HepG2 (cell line): ENCODE results near the gene ZMIZ1. TPM values are rescaled to one million over a fixed set of nuclear protein-coding genes. Genes with fewer than 3 reads are reported as not detected.
A peak's percentile ranks its signal among the peaks of the same experiment; 100 is the strongest.

ENCODE experiments used
- ATF3 ChIP-seq: sonication (generic); formaldehyde crosslinking; IDR thresholded peaks from 2 replicates; pipeline ENCODE4 v1.4.0; 2020; ENCODE audit warnings: missing genetic modification reagents
- ATF7-NPFF ChIP-seq: sonication (generic); formaldehyde crosslinking; IDR thresholded peaks from 2 replicates; pipeline ENCODE4 v1.8.1; 2023; ENCODE audit warnings: mild to moderate bottlenecking, low read depth, missing genetic modification reagents, moderate library complexity
- BHLHE40 ChIP-seq: IDR thresholded peaks from 2 replicates; pipeline ENCODE4 v1.6.1; 2011; ENCODE audit warnings: low read length, improper control_type of control experiment
- CC2D1A ChIP-seq: sonication (generic); formaldehyde crosslinking; IDR thresholded peaks from 2 replicates; pipeline ENCODE4 v1.8.1; 2023; ENCODE audit warnings: mild to moderate bottlenecking, missing genetic modification reagents
- EED ChIP-seq: sonication (generic); formaldehyde crosslinking; IDR thresholded peaks from 2 replicates; pipeline ENCODE4 v1.5.0; 2020; ENCODE audit warnings: mild to moderate bottlenecking, missing genetic modification reagents
- ELF1 ChIP-seq: sonication (generic); formaldehyde crosslinking; IDR thresholded peaks from 2 replicates; pipeline ENCODE4 v1.4.0; 2020; ENCODE audit warnings: missing genetic modification reagents
- KLF11 ChIP-seq: IDR thresholded peaks from 2 replicates; pipeline ENCODE4 v1.6.1; 2016; ENCODE audit warnings: missing compliant biosample characterization
- MAFG ChIP-seq: sonication (generic); formaldehyde crosslinking; IDR thresholded peaks from 2 replicates; pipeline ENCODE4 v1.5.1; 2020; ENCODE audit warnings: mild to moderate bottlenecking, missing genetic modification reagents
- MAZ ChIP-seq, 2 experiments: sonication (generic) in 1 of 2; formaldehyde crosslinking in 1 of 2; IDR thresholded peaks; 2 replicates each; pipeline versions ENCODE4 v1.5.0 to v1.6.1; 2012 to 2020; ENCODE audit warnings: low read depth in 2 of 2, mild to moderate bottlenecking in 2 of 2, borderline replicate concordance in 1 of 2, improper control_type of control experiment in 1 of 2, low read length in 1 of 2, missing genetic modification reagents in 1 of 2, moderate library complexity in 1 of 2
- MYPOP ChIP-seq: sonication (generic); formaldehyde crosslinking; IDR thresholded peaks from 2 replicates; pipeline ENCODE4 v1.8.1; 2023; ENCODE audit warnings: mild to moderate bottlenecking, moderate library complexity, missing genetic modification reagents
- NR0B2 ChIP-seq: sonication (generic); formaldehyde crosslinking; IDR thresholded peaks from 2 replicates; pipeline ENCODE4 v1.4.0; 2020; ENCODE audit warnings: mild to moderate bottlenecking, missing genetic modification reagents
- PHF8 ChIP-seq: sonication (generic); formaldehyde crosslinking; IDR thresholded peaks from 2 replicates; pipeline ENCODE4 v1.5.0; 2020; ENCODE audit warnings: missing genetic modification reagents
- SRSF4 ChIP-seq: fragments of 200-400 bp; formaldehyde crosslinking; IDR thresholded peaks from one replicate; pipeline ENCODE4 v1.6.1; 2018; ENCODE audit warnings: mild to moderate bottlenecking, low read depth, low read length, moderate library complexity; ENCODE audit not compliant: poor library complexity, severe bottlenecking
- TAF1 ChIP-seq: sonication (generic); formaldehyde crosslinking; IDR thresholded peaks from 2 replicates; pipeline ENCODE4 v1.4.0; 2020; ENCODE audit warnings: missing genetic modification reagents
- TAF15 ChIP-seq: fragments of 200-400 bp; formaldehyde crosslinking; IDR thresholded peaks from one replicate; pipeline ENCODE4 v1.6.1; 2018; ENCODE audit warnings: mild to moderate bottlenecking, low read depth, low read length; ENCODE audit not compliant: poor library complexity, severe bottlenecking
- TFDP1 ChIP-seq: IDR thresholded peaks from 2 replicates; pipeline ENCODE4 v1.6.1; 2016; ENCODE audit warnings: missing compliant biosample characterization, missing genetic modification reagents, borderline replicate concordance
- XRCC5 ChIP-seq: fragments of 200-400 bp; formaldehyde crosslinking; optimal IDR thresholded peaks from 2 replicates; pipeline ENCODE3; 2017; ENCODE audit warnings: mild to moderate bottlenecking, low read length
- ZBTB42 ChIP-seq: sonication (generic); formaldehyde crosslinking; IDR thresholded peaks from 2 replicates; pipeline ENCODE4 v1.5.0; 2020; ENCODE audit warnings: mild to moderate bottlenecking, missing genetic modification reagents
- ZNF251 ChIP-seq: sonication (generic); formaldehyde crosslinking; IDR thresholded peaks from 2 replicates; pipeline ENCODE4 v1.9.0; 2021; ENCODE audit warnings: mild to moderate bottlenecking, missing genetic modification reagents
- ZNF260 ChIP-seq: sonication (generic); formaldehyde crosslinking; IDR thresholded peaks from 2 replicates; pipeline ENCODE4 v1.4.0; 2020; ENCODE audit warnings: missing genetic modification reagents, low read depth, mild to moderate bottlenecking, borderline replicate concordance
- ZNF296 ChIP-seq: sonication (generic); formaldehyde crosslinking; conservative IDR thresholded peaks from 2 replicates; pipeline ENCODE4 v1.5.0; 2020; ENCODE audit warnings: mild to moderate bottlenecking, missing genetic modification reagents
- ZNF460 ChIP-seq: sonication (generic); formaldehyde crosslinking; IDR thresholded peaks from 2 replicates; pipeline ENCODE4 v1.5.1; 2020; ENCODE audit warnings: missing genetic modification reagents, mild to moderate bottlenecking, borderline replicate concordance
- ZSCAN20 ChIP-seq: sonication (generic); formaldehyde crosslinking; IDR thresholded peaks from 2 replicates; pipeline ENCODE4 v1.4.0; 2020; ENCODE audit warnings: missing genetic modification reagents, mild to moderate bottlenecking, borderline replicate concordance
- ZSCAN30 ChIP-seq: sonication (generic); formaldehyde crosslinking; IDR thresholded peaks from 2 replicates; pipeline ENCODE4 v1.5.0; 2020; ENCODE audit warnings: mild to moderate bottlenecking, missing genetic modification reagents
- polyA plus RNA-seq, 8 experiments: library from polyadenylated mRNA; depleted of rRNA in 3 of 8; stranded (reverse) in 7 of 8; unstranded in 1 of 8; fragments of >200 nt; fragmentation: Illumina TruSeq in 4 of 8; extraction: Trizol in 4 of 8; gene quantifications; 2 replicates each; pipeline versions ENCODE4 v1.2.1 to v1.2.3, GENCODE V29; 2011 to 2016; ENCODE audit warnings: low read depth in 4 of 8, missing spikeins in 1 of 8, mixed read lengths in 1 of 8; ENCODE audit not compliant: insufficient read depth in 1 of 8
- total RNA-seq, 5 experiments: library from RNA; depleted of rRNA; stranded (reverse); fragments of >200 nt; fragmentation: Illumina TruSeq; extraction: Trizol; gene quantifications; 2 replicates each; pipeline ENCODE4 v1.2.3, GENCODE V29; 2016; ENCODE audit warnings: low read depth in 1 of 5
- TF ChIP-seq, protein P1 (sequence below): sonication (generic); formaldehyde crosslinking; conservative IDR thresholded peaks from 2 replicates; pipeline ENCODE4 v1.8.0; 2022; ENCODE audit warnings: missing genetic modification reagents

The ZMIZ1 gene
- total and polyA plus RNA-seq, 2 of the 13 experiments (the other 11 are each of a cell fraction or from before 2014, with no cell fraction given), result 5.3 to 10.2 TPM

- TF ChIP-seq MAZ (IDR thresholded peaks at IDR 0.05; ENCODE audit: borderline replicate concordance, low read depth, low read length) (no peak; the same call in 1 of the 2 replicates), MAZ (CRISPR knock-in tag; IDR thresholded peaks at IDR 0.05; ENCODE audit: low read depth) (0 out of 2 replicates have a peak, but pooled peaks have one; percentile 58), MYPOP (CRISPR knock-in tag) (peak; percentile 79), MAFG (CRISPR knock-in tag) (no peak), XRCC5 (no peak), ZNF460 (CRISPR knock-in tag) (no peak), ATF7-NPFF (CRISPR knock-in tag) (0 out of 2 replicates have a peak, but pooled peaks have one; percentile 18), ZSCAN20 (CRISPR knock-in tag) (no peak), CC2D1A (0 out of 2 replicates have a peak, but pooled peaks have one; percentile 46), TAF15 (peak; percentile 73), ZBTB42 (CRISPR knock-in tag) (no peak), ELF1 (CRISPR knock-in tag) (peak; percentile 58), TFDP1 (CRISPR knock-in tag) (peak; percentile 82; the same call in 1 of the 2 replicates), ATF3 (CRISPR knock-in tag) (no peak), SRSF4 (no peak), ZSCAN30 (no peak), EED (peak; percentile 63; the same call in 1 of the 2 replicates), BHLHE40 (peak; percentile 82), NR0B2 (CRISPR knock-in tag) (no peak), ZNF260 (CRISPR knock-in tag) (no peak), PHF8 (CRISPR knock-in tag) (peak; percentile 72), ZNF251 (no peak), TAF1 (CRISPR knock-in tag) (0 out of 2 replicates have a peak, but pooled peaks have one; percentile 13), KLF11 (peak; percentile 63; the same call in 1 of the 2 replicates), ZNF296 (CRISPR knock-in tag) (peak; percentile 54; the same call in 1 of the 2 replicates)
- TF ChIP-seq, protein P1, sequence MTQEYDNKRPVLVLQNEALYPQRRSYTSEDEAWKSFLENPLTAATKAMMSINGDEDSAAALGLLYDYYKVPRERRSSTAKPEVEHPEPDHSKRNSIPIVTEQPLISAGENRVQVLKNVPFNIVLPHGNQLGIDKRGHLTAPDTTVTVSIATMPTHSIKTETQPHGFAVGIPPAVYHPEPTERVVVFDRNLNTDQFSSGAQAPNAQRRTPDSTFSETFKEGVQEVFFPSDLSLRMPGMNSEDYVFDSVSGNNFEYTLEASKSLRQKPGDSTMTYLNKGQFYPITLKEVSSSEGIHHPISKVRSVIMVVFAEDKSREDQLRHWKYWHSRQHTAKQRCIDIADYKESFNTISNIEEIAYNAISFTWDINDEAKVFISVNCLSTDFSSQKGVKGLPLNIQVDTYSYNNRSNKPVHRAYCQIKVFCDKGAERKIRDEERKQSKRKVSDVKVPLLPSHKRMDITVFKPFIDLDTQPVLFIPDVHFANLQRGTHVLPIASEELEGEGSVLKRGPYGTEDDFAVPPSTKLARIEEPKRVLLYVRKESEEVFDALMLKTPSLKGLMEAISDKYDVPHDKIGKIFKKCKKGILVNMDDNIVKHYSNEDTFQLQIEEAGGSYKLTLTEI (CRISPR knock-in tag), result no peak
Measured at GRCh38 chr10:79347894-79348639, 279.3 kb downstream of the ZMIZ1 start (continued).
